KOPT-K1 (cell line): Measurements from ENCODE around the gene RALY.
"Not testable (repeated sequence)": the region's sequence is repeated elsewhere in the genome, so short reads cannot be mapped to it uniquely, and the experiment has no call there.

Source experiments
- H3K27ac ChIP-seq: fragments of 200-600 bp; sonication (generic); 2 replicates; pipeline ENCODE4 v1.5.1; 2016; ENCODE audit warnings: antibody characterized with exemption, mild to moderate bottlenecking, low read depth, low read length; ENCODE audit not compliant: poor library complexity, severe bottlenecking
- H3K36me3 ChIP-seq: fragments of 200-600 bp; sonication (generic); 2 replicates; pipeline ENCODE4 v1.5.1; 2017; ENCODE audit warnings: antibody characterized with exemption, mild to moderate bottlenecking, low read length, moderate library complexity; ENCODE audit not compliant: insufficient read depth
- H3K9me3 ChIP-seq: fragments of 200-600 bp; sonication (generic); 2 replicates; pipeline ENCODE4 v1.5.1; 2017; ENCODE audit warnings: antibody characterized with exemption, low read length, mild to moderate bottlenecking; ENCODE audit not compliant: insufficient read depth, poor library complexity, severe bottlenecking

Gene RALY

GRCh38 chr20:34124469-34125249, 130.9 kb downstream of the RALY start:
- no peak overlapping the region for H3K27ac ChIP-seq
- no peaks in the 10 kb centered on the region for H3K36me3 ChIP-seq
- no peaks in the 10 kb centered on the region for H3K9me3 ChIP-seq

GRCh38 chr20:34127792-34128191, 134.1 kb downstream of the RALY start:
- H3K27ac ChIP-seq: no peak overlapping the region
- no peaks in the 10 kb centered on the region for H3K36me3 ChIP-seq

GRCh38 chr20:34129518-34130162, 135.9 kb downstream of the RALY start:
- Histone ChIP-seq H3K27ac (no peak overlapping the region), H3K36me3 (no peaks in the 10 kb centered on the region), H3K9me3 (no peaks in the 10 kb centered on the region)

More at GRCh38 chr20:34127792-34128191, 134.1 kb downstream of the RALY start:
- H3K9me3 ChIP-seq: no peaks in the 10 kb centered on the region

GRCh38 chr20:34131491-34131890, 137.8 kb downstream of the RALY start:
- H3K27ac ChIP-seq: no peak overlapping the region

GRCh38 chr20:34132491-34132890, 138.8 kb downstream of the RALY start:
- not testable (repeated sequence) for H3K27ac ChIP-seq, H3K9me3 ChIP-seq, H3K36me3 ChIP-seq

More at GRCh38 chr20:34131491-34131890, 137.8 kb downstream of the RALY start:
- Histone ChIP-seq H3K9me3 (no peaks in the 10 kb centered on the region), H3K36me3 (no peaks in the 10 kb centered on the region)

GRCh38 chr20:34132943-34133342, 139.2 kb downstream of the RALY start:
- not testable (repeated sequence) for H3K27ac ChIP-seq

GRCh38 chr20:34133365-34133860, 139.7 kb downstream of the RALY start:
- H3K36me3 ChIP-seq, H3K27ac ChIP-seq, H3K9me3 ChIP-seq: not testable (repeated sequence)

More at GRCh38 chr20:34132943-34133342, 139.2 kb downstream of the RALY start:
- H3K36me3 ChIP-seq, H3K9me3 ChIP-seq: not testable (repeated sequence)
